Heart left ventricle (tissue), 16 donors: Measurements from ENCODE around the gene SZT2. TPM values are rescaled to one million over a fixed set of nuclear protein-coding genes. Genes with fewer than 3 reads are reported as not detected.
A peak's percentile ranks its signal among the peaks of the same experiment; 100 is the strongest.

Experiments
- ATAC-seq, 4 donors: fragments of 200-7000 bp; cut with Tn5 transposase; one replicate each; pipeline ENCODE4 v1.9.1; 2020 to 2022; ENCODE audit warnings: moderate library complexity in 4 of 4, mild to moderate bottlenecking in 3 of 4, moderate number of reproducible peaks in 1 of 4
- DNase-seq, 5 donors: peaks; one replicate each; pipeline ENCODE4 v3.0.0-alpha.2; 2020
- H3K27ac ChIP-seq, 12 donors: fragments of 200-600 bp; sonication (generic) in 4 of 12; one replicate each; pipeline versions ENCODE4 v1.5.0 to v1.8.0; 2016 to 2022; ENCODE audit warnings: mild to moderate bottlenecking in 2 of 12
- H3K27me3 ChIP-seq, 9 donors: fragments of 200-600 bp; sonication (generic) in 2 of 9; one replicate each; pipeline versions ENCODE4 v1.5.1 to v1.8.0; 2016 to 2022; ENCODE audit warnings: mild to moderate bottlenecking in 3 of 9
- H3K36me3 ChIP-seq, 9 donors: fragments of 200-600 bp; sonication (generic) in 2 of 9; one replicate each; pipeline versions ENCODE4 v1.5.0 to v1.8.0; 2018 to 2022; ENCODE audit warnings: mild to moderate bottlenecking in 2 of 9
- H3K4me1 ChIP-seq, 12 donors: fragments of 200-600 bp; sonication (generic) in 4 of 12; one replicate each; pipeline versions ENCODE4 v1.5.0 to v1.8.0; 2016 to 2022; ENCODE audit warnings: mild to moderate bottlenecking in 3 of 12
- H3K4me3 ChIP-seq, 12 donors: fragments of 200-600 bp; sonication (generic) in 4 of 12; one replicate each; pipeline versions ENCODE4 v1.5.0 to v1.8.0; 2017 to 2022; ENCODE audit warnings: mild to moderate bottlenecking in 9 of 12, moderate library complexity in 4 of 12
- H3K9me3 ChIP-seq, 12 donors: fragments of 200-600 bp; sonication (generic) in 4 of 12; one replicate each; pipeline versions ENCODE4 v1.5.0 to v1.8.0; 2016 to 2022; ENCODE audit warnings: mild to moderate bottlenecking in 1 of 12
- POLR2A ChIP-seq, 2 donors: fragments of 450-650 bp; IDR thresholded peaks; one replicate each; pipeline ENCODE4 v1.6.1; 2017; ENCODE audit warnings: antibody characterized with exemption in 2 of 2, mild to moderate bottlenecking in 2 of 2, moderate library complexity in 2 of 2
- WGBS, 4 donors: extraction: QIAGEN DNeasy Blood & Tissue Kit in 2 of 4; methylation state at CpG; one replicate each; pipeline versions ENCODE4 v1.1.5 to v1.1.7; 2013 to 2018; 5-methylcytosine and 5-hydroxymethylcytosine counted together
- intact Hi-C, 10 donors: fragments of 100-400 bp; cut with DNase I; formaldehyde crosslinking; loops; one replicate each; pipeline versions ENCODE4 v1.11.1 to v1.14.2; 2022
- polyA plus RNA-seq, 2 donors: library from polyadenylated mRNA; stranded (reverse); fragments of 200-250 nt; gene quantifications; one replicate each; pipeline ENCODE4 v1.2.3, GENCODE V29; 2013
- total RNA-seq, 9 donors: library from RNA; depleted of rRNA in 2 of 9; stranded (reverse); fragments of >200 nt in 2 of 9; fragmentation: NEBNext Ultra II Directional in 3 of 9; extraction: Animal tissue kit (Norgen Biotek cat#: 25700) in 3 of 9; gene quantifications; one replicate each; pipeline versions ENCODE4 v1.1.0 to v1.2.4, GENCODE V29; 2016 to 2023
- TF ChIP-seq, protein P1 (sequence below), 12 donors: fragments of 200-600 bp; sonication (generic) in 4 of 12; IDR thresholded peaks; one replicate each; pipeline versions ENCODE4 v1.5.0 to v1.8.0; 2018 to 2022; ENCODE audit warnings: antibody characterized with exemption in 12 of 12, mild to moderate bottlenecking in 5 of 12
- donor health status: ischemic (EF 13 %, LVEDD 7.1; RV severe dilation, severe dysfunction).
- donor health status: healthy with polysubstance abuse.
- donor health status: DM: no; HTN: yes; CAD: no.
- donor health status: DM: no; HTN: no; CAD: no.
- donor health status: ischemic (EF 25% LVEDD 6.9; RV normal size, moderate dysfunction).
- donor health status: ischemic (EF 25% LVEDD 5.7; RV mildly dilated, moderate dysfunction).
- donor health status: healthy.
- donor health status: DM: yes; HTN: yes; CAD: no.
- donor health status: ischemic (EF 35%, LVEDD 5.7; RV mildly dilated, moderate dysfunction).
- donor health status: nonischemic (EF 11% LVEDD 7.7; RV severe dilation, severe dysfunction).
- donor health status: DM: yes; HTN: yes; CAD: no.
- donor health status: PGD.
- donor health status: ischemic (EF 29% LVEDD 5.4; RV normal size, mild dysfunction).
- donor health status: nonischemic (EF 23%, LVEDD 6.1; RV moderate dilation, normal function).

Gene SZT2
- total and polyA plus RNA-seq, 11 donors, result 13.1 to 39.7 (median 24.4) TPM

DNA sequence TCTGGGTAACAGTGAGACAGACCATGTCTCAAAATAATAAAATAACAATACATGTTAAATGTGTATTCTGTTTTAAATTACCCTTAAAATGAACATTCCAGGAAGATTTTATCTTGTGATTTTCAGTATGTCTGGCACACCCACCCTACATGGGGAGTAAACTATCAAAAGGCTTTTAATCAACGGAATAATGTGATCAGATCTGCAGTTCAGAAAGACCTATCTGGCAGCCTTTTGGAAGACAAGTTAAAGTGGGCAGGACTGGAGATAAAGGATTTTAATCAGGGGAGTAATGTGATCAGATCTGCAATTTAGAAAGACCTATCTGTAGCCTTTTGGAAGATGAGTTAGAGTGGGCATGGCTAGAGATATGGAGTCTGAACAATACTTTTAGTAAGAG lies 10.2 kb upstream of the SZT2 start:
- no peak overlapping the region for H3K4me3 ChIP-seq
- DNase-seq, result no peak
- no peak for ATAC-seq
- TF ChIP-seq, protein P1, sequence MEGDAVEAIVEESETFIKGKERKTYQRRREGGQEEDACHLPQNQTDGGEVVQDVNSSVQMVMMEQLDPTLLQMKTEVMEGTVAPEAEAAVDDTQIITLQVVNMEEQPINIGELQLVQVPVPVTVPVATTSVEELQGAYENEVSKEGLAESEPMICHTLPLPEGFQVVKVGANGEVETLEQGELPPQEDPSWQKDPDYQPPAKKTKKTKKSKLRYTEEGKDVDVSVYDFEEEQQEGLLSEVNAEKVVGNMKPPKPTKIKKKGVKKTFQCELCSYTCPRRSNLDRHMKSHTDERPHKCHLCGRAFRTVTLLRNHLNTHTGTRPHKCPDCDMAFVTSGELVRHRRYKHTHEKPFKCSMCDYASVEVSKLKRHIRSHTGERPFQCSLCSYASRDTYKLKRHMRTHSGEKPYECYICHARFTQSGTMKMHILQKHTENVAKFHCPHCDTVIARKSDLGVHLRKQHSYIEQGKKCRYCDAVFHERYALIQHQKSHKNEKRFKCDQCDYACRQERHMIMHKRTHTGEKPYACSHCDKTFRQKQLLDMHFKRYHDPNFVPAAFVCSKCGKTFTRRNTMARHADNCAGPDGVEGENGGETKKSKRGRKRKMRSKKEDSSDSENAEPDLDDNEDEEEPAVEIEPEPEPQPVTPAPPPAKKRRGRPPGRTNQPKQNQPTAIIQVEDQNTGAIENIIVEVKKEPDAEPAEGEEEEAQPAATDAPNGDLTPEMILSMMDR (IDR thresholded peaks at IDR 0.05), result no peak
- no peak for TF ChIP-seq POLR2A (IDR thresholded peaks at IDR 0.05)
- 86 to 100% (median 97%) methylated on average over 1 of the region's 1 CpG for WGBS, 4 donors
- intact Hi-C loops, result no loop called here
- peaks cover 0 to 24% (median 15%) of the 10 kb centered on the region in 12 donors for H3K4me1 ChIP-seq
- H3K27me3 ChIP-seq, result no peaks in the 10 kb centered on the region
- no peak overlapping the region for H3K27ac ChIP-seq
- peaks cover 0 to 62% (median 45%) of the 10 kb centered on the region in 9 donors for H3K36me3 ChIP-seq
- no peaks in the 10 kb centered on the region for H3K9me3 ChIP-seq

DNA sequence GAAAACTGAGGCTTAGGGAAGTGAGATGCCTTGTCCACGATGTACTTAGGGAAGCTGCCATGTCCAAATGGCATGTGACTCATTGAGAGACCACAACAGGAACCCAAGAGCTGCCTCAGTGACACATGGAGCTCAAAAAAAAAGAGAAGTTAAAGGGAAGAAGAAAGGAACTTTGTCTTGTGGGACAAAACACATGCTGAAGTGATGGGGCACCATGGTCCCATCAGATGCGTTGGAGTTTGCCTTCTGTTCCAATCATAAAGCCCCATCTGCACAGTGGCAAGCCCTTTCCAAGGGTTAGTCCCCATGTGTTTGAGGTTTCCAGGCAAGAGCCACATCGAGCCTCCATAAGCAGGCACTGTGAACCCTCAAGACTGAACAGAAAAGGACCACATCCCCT lies 8.1 kb upstream of the SZT2 start:
- TF ChIP-seq, protein P1 (IDR thresholded peaks at IDR 0.05), result no peak
- TF ChIP-seq POLR2A (IDR thresholded peaks at IDR 0.05), result no peak
- H3K36me3 ChIP-seq, result peaks cover 0 to 83% (median 63%) of the 10 kb centered on the region in 9 donors
- ATAC-seq (peak in 3 of 4 donors; percentile 23 to 47 (median 45)), DNase-seq (no peak)
- no peaks in the 10 kb centered on the region for H3K9me3 ChIP-seq
- H3K27ac ChIP-seq, result peak overlapping the region in 7 of 12 donors; percentile 11 to 65 (median 33)
- H3K4me1 ChIP-seq, result peaks cover 0 to 24% (median 15%) of the 10 kb centered on the region in 12 donors
- WGBS, 4 donors, result 63 to 72% (median 66%) methylated on average over 3 of the region's 3 CpGs
- intact Hi-C loops, result loop anchor here in 6 of 10 donors (2.0 to 10.0 kb wide), 5 partner anchors 143 to 457 kb away; no protein-coding TSS in a partner anchor
- H3K4me3 ChIP-seq, result no peak overlapping the region
- no peaks in the 10 kb centered on the region for H3K27me3 ChIP-seq

DNA sequence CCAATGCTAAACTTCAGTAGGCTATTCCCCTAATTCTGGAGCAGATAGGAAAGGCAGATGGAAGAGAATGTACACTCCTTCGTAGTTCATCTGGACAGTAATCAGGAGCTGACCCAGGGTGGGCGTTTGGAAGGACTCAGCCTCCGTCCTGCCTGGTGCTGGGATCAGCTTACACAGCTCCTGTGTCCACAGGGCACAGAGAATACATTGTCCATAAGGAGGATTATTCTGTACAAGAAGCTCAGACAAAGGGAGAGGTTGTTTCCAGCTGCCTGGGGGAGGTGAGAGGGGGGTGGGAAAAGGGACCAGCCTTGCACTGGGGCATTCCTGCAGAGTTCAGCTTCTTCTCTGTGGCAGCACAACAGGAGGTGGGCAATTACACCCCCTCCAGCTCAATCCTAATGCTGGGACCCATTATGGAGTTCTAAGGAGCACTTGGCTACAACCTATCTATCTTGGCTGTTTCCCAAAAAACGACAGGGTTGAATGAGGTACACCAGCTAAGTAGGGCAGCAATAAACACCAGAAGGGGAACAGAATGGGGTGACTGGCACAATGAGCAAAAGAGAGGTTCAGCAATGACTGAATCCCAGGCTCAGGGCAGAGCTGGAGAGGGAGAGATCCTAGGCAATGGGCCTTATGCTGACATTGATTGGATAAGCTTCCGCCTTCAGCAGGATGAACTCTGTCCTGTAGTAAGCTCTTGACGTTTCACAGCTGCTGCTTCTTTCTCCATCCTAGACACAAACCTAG lies 7.5 kb upstream of the SZT2 start:
- Histone ChIP-seq H3K4me3 (no peak overlapping the region), H3K27me3 (no peaks in the 10 kb centered on the region), H3K4me1 (peaks cover 0 to 24% (median 15%) of the 10 kb centered on the region in 12 donors), H3K27ac (peak overlapping the region in 9 of 12 donors; percentile 3 to 65 (median 33)), H3K36me3 (peaks cover 0 to 89% (median 67%) of the 10 kb centered on the region in 9 donors), H3K9me3 (no peaks in the 10 kb centered on the region)
- DNase-seq (no peak), ATAC-seq (peak; percentile 61 to 80 (median 76))
- intact Hi-C loops, result loop anchor here in 6 of 10 donors (2.0 to 10.0 kb wide), 5 partner anchors 143 to 457 kb away; no protein-coding TSS in a partner anchor
- WGBS, 4 donors, result 28 to 48% (median 37%) methylated on average over 6 of the region's 6 CpGs
- TF ChIP-seq POLR2A (IDR thresholded peaks at IDR 0.05), result no peak
- TF ChIP-seq, protein P1 (IDR thresholded peaks at IDR 0.05), result no peak

DNA sequence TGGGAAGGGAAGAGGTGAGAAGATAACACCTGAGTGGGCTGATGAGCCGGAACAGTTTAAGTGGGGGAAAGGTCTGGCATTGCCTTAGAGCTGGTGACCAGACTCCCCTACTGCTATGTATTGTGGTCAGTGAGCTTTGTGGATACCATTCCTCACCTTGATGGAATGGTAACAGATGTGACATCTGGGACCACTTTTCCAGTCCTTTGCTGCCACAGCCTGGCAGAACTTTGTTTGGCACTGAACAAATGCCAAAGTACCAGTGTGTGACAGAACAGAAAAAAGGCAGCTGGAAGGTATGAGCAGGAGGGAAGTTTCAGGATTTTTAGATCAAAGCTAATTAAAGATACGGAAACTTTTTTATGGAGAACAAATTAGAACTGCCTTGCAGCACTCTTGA lies 6.2 kb upstream of the SZT2 start:
- intact Hi-C loops, result loop anchor here in 6 of 10 donors (2.0 to 10.0 kb wide), 5 partner anchors 145 to 459 kb away; no protein-coding TSS in a partner anchor
- no peaks in the 10 kb centered on the region for H3K27me3 ChIP-seq
- H3K9me3 ChIP-seq, result no peaks in the 10 kb centered on the region
- H3K36me3 ChIP-seq, result peaks cover 0 to 90% (median 72%) of the 10 kb centered on the region in 9 donors
- DNase-seq (no peak), ATAC-seq (peak in 3 of 4 donors; percentile 30 to 70 (median 53))
- H3K27ac ChIP-seq, result peak overlapping the region in 2 of 12 donors; percentile 18 to 44
- TF ChIP-seq, protein P1 (IDR thresholded peaks at IDR 0.05), result peak in 8 of 12 donors; percentile 24 to 50 (median 38)
- no peak for TF ChIP-seq POLR2A (IDR thresholded peaks at IDR 0.05)
- WGBS, 4 donors, result 65 to 80% (median 76%) methylated on average over 2 of the region's 2 CpGs
- H3K4me1 ChIP-seq, result peaks cover 2 to 36% (median 25%) of the 10 kb centered on the region in 12 donors
- H3K4me3 ChIP-seq, result no peak overlapping the region
